ENCODE measurements around the gene ME2.
"Not testable (repeated sequence)": the region's sequence is repeated elsewhere in the genome, so short reads cannot be mapped to it uniquely, and the experiment has no call there.

The ME2 gene

GRCh38 chr18:50981381-50981780 lies 102.5 kb downstream of the ME2 start:
- DNase-seq, result no peak

GRCh38 chr18:50982086-50982801 lies 103.3 kb downstream of the ME2 start:
- no peak for DNase-seq

- no peak for DNase-seq
These were observed 103.9 kb downstream of the ME2 start for GRCh38 chr18:50982802-50983179.

- no peak for DNase-seq
These were observed 107.6 kb downstream of the ME2 start for GRCh38 chr18:50986360-50987087.

GRCh38 chr18:50987261-50987660 lies 108.3 kb downstream of the ME2 start:
- no peak for DNase-seq

- no peak for DNase-seq
These were observed 110.8 kb downstream of the ME2 start for GRCh38 chr18:50989711-50990110.

GRCh38 chr18:50992351-50992762 lies 113.4 kb downstream of the ME2 start:
- no peak for DNase-seq

GRCh38 chr18:50994031-50994430 lies 115.1 kb downstream of the ME2 start:
- no peak for DNase-seq

- not testable (repeated sequence) for DNase-seq
These were observed 124.3 kb downstream of the ME2 start for GRCh38 chr18:51003174-51003573.
